Right atrium auricular region (tissue), 2 donors: Measurements from ENCODE around the gene DDX55. TPM values are rescaled to one million over a fixed set of nuclear protein-coding genes. Genes with fewer than 3 reads are reported as not detected.

Source experiments
- DNase-seq: peaks from one replicate; pipeline ENCODE4 v3.0.0-alpha.2; 2019; ENCODE audit warnings: low spot score
- H3K27ac ChIP-seq, 2 donors: fragments of 200-600 bp; sonication (generic); 1 replicate in 1 of 2; 2 replicates in 1 of 2; pipeline ENCODE4 v1.5.1; 2016 to 2019
- H3K27me3 ChIP-seq, 2 donors: fragments of 200-600 bp; sonication (generic); one replicate each; pipeline versions ENCODE4 v1.5.1 to v1.6.0; 2017 to 2019
- H3K36me3 ChIP-seq: fragments of 200-600 bp; sonication (generic); one replicate; pipeline ENCODE4 v1.5.1; 2016
- H3K4me1 ChIP-seq, 2 donors: fragments of 200-600 bp; sonication (generic); one replicate each; pipeline versions ENCODE4 v1.5.1 to v1.6.0; 2017 to 2019
- H3K4me3 ChIP-seq, 2 donors: fragments of 200-600 bp; sonication (generic); 1 replicate in 1 of 2; 2 replicates in 1 of 2; pipeline ENCODE4 v1.5.1; 2017 to 2019; ENCODE audit warnings: mild to moderate bottlenecking in 1 of 2, moderate library complexity in 1 of 2
- H3K9me3 ChIP-seq, 2 donors: fragments of 200-600 bp; sonication (generic); one replicate each; pipeline ENCODE4 v1.5.1; 2019
- total RNA-seq, 2 donors: library from RNA; depleted of rRNA; stranded (reverse); fragments of >200 nt; gene quantifications; one replicate each; pipeline ENCODE4 v1.1.0, GENCODE V29; 2016
- TF ChIP-seq, protein P1 (sequence below), 2 donors: fragments of 200-600 bp; sonication (generic); IDR thresholded peaks; one replicate each; pipeline ENCODE4 v1.5.1; 2019; ENCODE audit warnings: antibody characterized with exemption in 2 of 2

The DDX55 gene
- total RNA-seq, 2 donors from 2014 or later, result 7.2 to 7.5 TPM

GRCh38 chr12:123657211-123657610 lies 55.3 kb downstream of the DDX55 start:
- Histone ChIP-seq H3K4me1 (no peaks in the 10 kb centered on the region), H3K27me3 (no peaks in the 10 kb centered on the region), H3K27ac (no peak overlapping the region), H3K9me3 (no peaks in the 10 kb centered on the region), H3K4me3 (no peak overlapping the region), H3K36me3 (peaks cover 9% of the 10 kb centered on the region)
- TF ChIP-seq, protein P1, sequence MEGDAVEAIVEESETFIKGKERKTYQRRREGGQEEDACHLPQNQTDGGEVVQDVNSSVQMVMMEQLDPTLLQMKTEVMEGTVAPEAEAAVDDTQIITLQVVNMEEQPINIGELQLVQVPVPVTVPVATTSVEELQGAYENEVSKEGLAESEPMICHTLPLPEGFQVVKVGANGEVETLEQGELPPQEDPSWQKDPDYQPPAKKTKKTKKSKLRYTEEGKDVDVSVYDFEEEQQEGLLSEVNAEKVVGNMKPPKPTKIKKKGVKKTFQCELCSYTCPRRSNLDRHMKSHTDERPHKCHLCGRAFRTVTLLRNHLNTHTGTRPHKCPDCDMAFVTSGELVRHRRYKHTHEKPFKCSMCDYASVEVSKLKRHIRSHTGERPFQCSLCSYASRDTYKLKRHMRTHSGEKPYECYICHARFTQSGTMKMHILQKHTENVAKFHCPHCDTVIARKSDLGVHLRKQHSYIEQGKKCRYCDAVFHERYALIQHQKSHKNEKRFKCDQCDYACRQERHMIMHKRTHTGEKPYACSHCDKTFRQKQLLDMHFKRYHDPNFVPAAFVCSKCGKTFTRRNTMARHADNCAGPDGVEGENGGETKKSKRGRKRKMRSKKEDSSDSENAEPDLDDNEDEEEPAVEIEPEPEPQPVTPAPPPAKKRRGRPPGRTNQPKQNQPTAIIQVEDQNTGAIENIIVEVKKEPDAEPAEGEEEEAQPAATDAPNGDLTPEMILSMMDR (IDR thresholded peaks at IDR 0.05), result no peak
- no peak for DNase-seq

- no peaks in the 10 kb centered on the region for H3K36me3 ChIP-seq
- H3K4me3 ChIP-seq, result no peak overlapping the region
- H3K4me1 ChIP-seq, result no peaks in the 10 kb centered on the region
- no peaks in the 10 kb centered on the region for H3K9me3 ChIP-seq
- TF ChIP-seq, protein P1 (IDR thresholded peaks at IDR 0.05), result no peak
- no peak for DNase-seq
- no peaks in the 10 kb centered on the region for H3K27me3 ChIP-seq
- H3K27ac ChIP-seq, result no peak overlapping the region
These were observed 58.3 kb downstream of the DDX55 start for GRCh38 chr12:123659996-123660727.

DNA sequence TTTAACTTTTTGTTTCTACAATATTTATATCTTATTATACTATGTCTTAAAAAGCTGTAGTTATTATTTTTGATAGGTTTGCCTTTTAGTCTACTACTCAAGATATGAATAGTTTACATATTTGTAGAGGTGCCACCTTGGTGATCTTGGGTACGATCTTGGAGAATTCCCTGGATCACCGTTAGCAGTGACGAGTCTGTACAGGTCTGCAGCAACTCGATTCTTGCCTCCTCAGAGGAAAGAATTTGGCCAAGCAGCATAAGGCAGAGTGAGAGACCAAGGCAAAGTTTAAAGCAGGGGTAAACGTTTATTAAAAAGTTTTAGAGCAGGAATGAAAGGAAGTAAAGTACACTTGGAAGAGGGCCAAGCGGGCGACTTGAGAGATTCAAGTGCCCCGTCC lies 65.9 kb downstream of the DDX55 start:
- Histone ChIP-seq H3K9me3 (no peaks in the 10 kb centered on the region), H3K27ac (no peak overlapping the region), H3K27me3 (no peaks in the 10 kb centered on the region), H3K4me1 (peaks cover 0 to 12% of the 10 kb centered on the region in 2 donors), H3K36me3 (no peaks in the 10 kb centered on the region), H3K4me3 (no peak overlapping the region)
- no peak for DNase-seq
- TF ChIP-seq, protein P1 (IDR thresholded peaks at IDR 0.05), result no peak

Other genes with a start within 250 kb of the DDX55 start
- 10 to 100 TPM; 16.7 to 19.8 TPM for gene SBNO1, start 237.3 kb upstream of the DDX55 start, total RNA-seq
- 10 to 100 TPM; 21.1 to 26.3 TPM for gene KMT5A, start 218.0 kb upstream of the DDX55 start, total RNA-seq
- gene RILPL2, start 165.4 kb upstream of the DDX55 start, total RNA-seq, result 1 to 10 TPM; 3.1 to 4.6 TPM
- gene SNRNP35, start 144.0 kb upstream of the DDX55 start, total RNA-seq, result 10 to 100 TPM; 17.4 to 18.4 TPM
- 100 to 1,000 TPM in 1 of 2 donors, 10 to 100 TPM in 1; 93.1 to 130 TPM for gene RILPL1, start 68.4 kb upstream of the DDX55 start, total RNA-seq
- 100 to 1,000 TPM; 127 to 163 TPM for gene TMED2, start 17.5 kb upstream of the DDX55 start, total RNA-seq
- 10 to 100 TPM; 60.0 to 65.9 TPM for gene EIF2B1, start 31.6 kb downstream of the DDX55 start, total RNA-seq
- 1 to 10 TPM; 7.6 to 8.4 TPM for gene GTF2H3, start 31.7 kb downstream of the DDX55 start, total RNA-seq
- gene TCTN2, start 69.0 kb downstream of the DDX55 start, total RNA-seq, result 1 to 10 TPM; 3.7 to 4.6 TPM
- 10 to 100 TPM; 11.6 to 14.0 TPM for gene ATP6V0A2, start 110.3 kb downstream of the DDX55 start, total RNA-seq
- under 1 TPM in 1 of 2 donors, not detected in 1; 0.11 TPM for gene DNAH10, start 160.2 kb downstream of the DDX55 start, total RNA-seq